Measurements from ENCODE around the gene CYLD.

Gene CYLD

DNA sequence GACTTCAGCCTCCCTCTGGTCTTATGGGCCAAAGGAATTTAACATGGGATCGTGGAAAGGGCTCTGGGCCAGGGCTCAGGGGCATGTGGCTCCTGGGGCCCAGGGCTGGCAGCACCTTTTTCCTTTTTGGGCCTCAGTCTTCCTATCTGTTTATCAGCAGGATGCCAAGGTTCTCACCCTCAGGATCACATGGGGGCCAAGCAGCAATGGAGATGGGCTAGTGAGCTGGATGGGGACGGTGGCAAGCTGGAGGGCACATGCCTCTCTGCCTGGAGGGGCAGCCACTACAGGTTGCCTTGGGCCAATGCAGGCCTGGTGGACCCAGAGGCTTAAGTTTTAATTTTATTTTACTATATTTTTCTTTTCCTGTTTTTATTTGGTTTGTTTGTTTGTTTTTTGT lies 95.4 kb downstream of the CYLD start:
- Histone ChIP-seq H3K4me3 (ENCODE audit: low read length) (no peak overlapping the region), H4K20me1 (ENCODE audit: insufficient read depth, low read length) (no peaks in the 10 kb centered on the region), H2AFZ (ENCODE audit: low read depth, low read length) (no peak overlapping the region), H3K4me2 (ENCODE audit: low read length) (no peak overlapping the region), H3K9ac (ENCODE audit: low read length) (no peak overlapping the region), H3K27me3 (ENCODE audit: low read depth, low read length) (peaks cover 39% of the 10 kb centered on the region), H3K4me1 (ENCODE audit: low read length) (0 out of 2 replicates have a peak, but pooled peaks cover 4% of the 10 kb centered on the region), H3K36me3 (replicated peaks; ENCODE audit: low read depth, low read length) (no peaks in the 10 kb centered on the region), H3K27ac (ENCODE audit: low read length) (no peak overlapping the region), H3K9me3 (ENCODE audit: insufficient read depth, low read length) (no peaks in the 10 kb centered on the region), H3K79me2 (ENCODE audit: low read length) (no peaks in the 10 kb centered on the region)
- TF ChIP-seq, protein P1, sequence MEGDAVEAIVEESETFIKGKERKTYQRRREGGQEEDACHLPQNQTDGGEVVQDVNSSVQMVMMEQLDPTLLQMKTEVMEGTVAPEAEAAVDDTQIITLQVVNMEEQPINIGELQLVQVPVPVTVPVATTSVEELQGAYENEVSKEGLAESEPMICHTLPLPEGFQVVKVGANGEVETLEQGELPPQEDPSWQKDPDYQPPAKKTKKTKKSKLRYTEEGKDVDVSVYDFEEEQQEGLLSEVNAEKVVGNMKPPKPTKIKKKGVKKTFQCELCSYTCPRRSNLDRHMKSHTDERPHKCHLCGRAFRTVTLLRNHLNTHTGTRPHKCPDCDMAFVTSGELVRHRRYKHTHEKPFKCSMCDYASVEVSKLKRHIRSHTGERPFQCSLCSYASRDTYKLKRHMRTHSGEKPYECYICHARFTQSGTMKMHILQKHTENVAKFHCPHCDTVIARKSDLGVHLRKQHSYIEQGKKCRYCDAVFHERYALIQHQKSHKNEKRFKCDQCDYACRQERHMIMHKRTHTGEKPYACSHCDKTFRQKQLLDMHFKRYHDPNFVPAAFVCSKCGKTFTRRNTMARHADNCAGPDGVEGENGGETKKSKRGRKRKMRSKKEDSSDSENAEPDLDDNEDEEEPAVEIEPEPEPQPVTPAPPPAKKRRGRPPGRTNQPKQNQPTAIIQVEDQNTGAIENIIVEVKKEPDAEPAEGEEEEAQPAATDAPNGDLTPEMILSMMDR (IDR thresholded peaks at IDR 0.05; ENCODE audit: low read depth, low read length), result no peak
- no peak for TF ChIP-seq EZH2phosphoT487 (IDR thresholded peaks at IDR 0.05; ENCODE audit: low read depth)

DNA sequence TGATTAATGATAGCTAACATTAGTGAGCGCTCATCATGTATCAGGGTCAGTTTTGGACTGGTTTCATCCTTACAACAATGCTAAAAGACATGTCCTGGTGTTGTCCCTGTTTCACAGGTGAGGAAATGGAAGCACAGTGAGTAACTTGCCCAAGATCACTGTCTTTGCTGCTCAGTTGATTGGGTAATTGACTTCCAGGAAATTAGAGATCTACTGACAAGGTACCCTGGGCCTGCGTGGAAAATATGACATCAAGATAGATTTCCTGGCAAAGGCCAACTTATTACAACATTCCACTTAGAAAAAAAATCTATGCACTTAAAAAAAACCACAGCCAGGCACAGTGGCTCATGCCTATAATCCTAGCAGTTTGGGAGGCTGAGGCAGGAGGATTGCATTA lies 96.3 kb downstream of the CYLD start:
- H3K4me2 ChIP-seq (ENCODE audit: low read length), result no peak overlapping the region
- H3K9me3 ChIP-seq (ENCODE audit: insufficient read depth, low read length), result no peaks in the 10 kb centered on the region
- H3K4me1 ChIP-seq (ENCODE audit: low read length), result 0 out of 2 replicates have a peak, but pooled peaks cover 4% of the 10 kb centered on the region
- H3K27ac ChIP-seq (ENCODE audit: low read length), result no peak overlapping the region
- no peak overlapping the region for H3K4me3 ChIP-seq (ENCODE audit: low read length)
- H3K36me3 ChIP-seq (replicated peaks; ENCODE audit: low read depth, low read length), result no peaks in the 10 kb centered on the region
- no peak for TF ChIP-seq EZH2phosphoT487 (IDR thresholded peaks at IDR 0.05; ENCODE audit: low read depth)
- TF ChIP-seq, protein P1 (IDR thresholded peaks at IDR 0.05; ENCODE audit: low read depth, low read length), result no peak
- peaks cover 39% of the 10 kb centered on the region for H3K27me3 ChIP-seq (ENCODE audit: low read depth, low read length)
- no peak overlapping the region for H2AFZ ChIP-seq (ENCODE audit: low read depth, low read length)
- H4K20me1 ChIP-seq (ENCODE audit: insufficient read depth, low read length), result no peaks in the 10 kb centered on the region
- H3K9ac ChIP-seq (ENCODE audit: low read length), result no peak overlapping the region
- H3K79me2 ChIP-seq (ENCODE audit: low read length), result no peaks in the 10 kb centered on the region

DNA sequence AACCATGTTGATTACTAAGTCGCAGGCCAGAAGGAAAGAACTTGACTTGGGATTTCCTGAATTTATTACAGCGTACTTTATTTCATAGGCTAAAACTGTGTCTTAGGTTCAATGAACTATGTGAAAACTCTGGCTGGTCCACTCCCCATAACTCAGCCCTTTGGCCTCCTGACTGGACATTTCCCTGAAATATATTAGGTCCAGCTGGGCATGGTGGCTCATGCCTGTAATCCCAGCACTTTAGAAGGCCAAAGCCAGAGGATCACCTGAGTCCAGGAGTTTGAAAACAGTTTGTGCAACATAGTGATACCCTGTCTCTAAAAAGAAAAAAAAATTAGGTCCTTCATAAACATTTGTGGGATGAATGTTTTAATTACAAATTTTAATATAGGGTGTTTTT lies 97.0 kb downstream of the CYLD start:
- H3K9ac ChIP-seq (ENCODE audit: low read length), result no peak overlapping the region
- H3K36me3 ChIP-seq (replicated peaks; ENCODE audit: low read depth, low read length), result no peaks in the 10 kb centered on the region
- peaks cover 46% of the 10 kb centered on the region for H3K27me3 ChIP-seq (ENCODE audit: low read depth, low read length)
- TF ChIP-seq EZH2phosphoT487 (IDR thresholded peaks at IDR 0.05; ENCODE audit: low read depth), result no peak
- H3K27ac ChIP-seq (ENCODE audit: low read length), result no peak overlapping the region
- H3K4me1 ChIP-seq (ENCODE audit: low read length), result 0 out of 2 replicates have a peak, but pooled peaks cover 4% of the 10 kb centered on the region
- H3K4me2 ChIP-seq (ENCODE audit: low read length), result no peak overlapping the region
- H3K79me2 ChIP-seq (ENCODE audit: low read length), result no peaks in the 10 kb centered on the region
- no peak overlapping the region for H3K4me3 ChIP-seq (ENCODE audit: low read length)
- no peak overlapping the region for H2AFZ ChIP-seq (ENCODE audit: low read depth, low read length)
- H3K9me3 ChIP-seq (ENCODE audit: insufficient read depth, low read length), result no peaks in the 10 kb centered on the region
- no peaks in the 10 kb centered on the region for H4K20me1 ChIP-seq (ENCODE audit: insufficient read depth, low read length)

DNA sequence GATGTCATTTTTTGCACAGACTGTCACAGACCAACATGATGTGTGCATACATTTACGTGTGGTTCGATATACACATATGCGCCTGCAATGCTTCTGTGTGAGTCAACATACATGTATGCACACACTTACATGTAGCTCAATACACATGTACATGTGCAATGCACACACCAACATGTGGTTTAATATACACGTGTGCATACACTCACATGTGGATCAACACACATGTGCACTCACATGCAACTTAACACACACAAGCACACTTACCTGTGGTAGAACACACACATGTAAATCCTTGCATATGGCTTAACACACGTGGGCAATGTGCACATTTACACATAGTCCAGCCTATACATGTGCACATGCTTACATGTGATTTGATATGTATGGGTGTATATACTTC lies 97.5 kb downstream of the CYLD start:
- H3K4me3 ChIP-seq (ENCODE audit: low read length), result no peak overlapping the region
- H4K20me1 ChIP-seq (ENCODE audit: insufficient read depth, low read length), result no peaks in the 10 kb centered on the region
- H3K79me2 ChIP-seq (ENCODE audit: low read length), result no peaks in the 10 kb centered on the region
- peaks cover 44% of the 10 kb centered on the region for H3K27me3 ChIP-seq (ENCODE audit: low read depth, low read length)
- TF ChIP-seq EZH2phosphoT487 (IDR thresholded peaks at IDR 0.05; ENCODE audit: low read depth), result no peak
- TF ChIP-seq, protein P1 (IDR thresholded peaks at IDR 0.05; ENCODE audit: low read depth, low read length), result no peak
- H3K27ac ChIP-seq (ENCODE audit: low read length), result no peak overlapping the region
- no peak overlapping the region for H2AFZ ChIP-seq (ENCODE audit: low read depth, low read length)
- H3K36me3 ChIP-seq (replicated peaks; ENCODE audit: low read depth, low read length), result no peaks in the 10 kb centered on the region
- H3K4me1 ChIP-seq (ENCODE audit: low read length), result 0 out of 2 replicates have a peak, but pooled peaks cover 4% of the 10 kb centered on the region
- no peak overlapping the region for H3K4me2 ChIP-seq (ENCODE audit: low read length)
- no peak overlapping the region for H3K9ac ChIP-seq (ENCODE audit: low read length)
- no peaks in the 10 kb centered on the region for H3K9me3 ChIP-seq (ENCODE audit: insufficient read depth, low read length)

Data from OCI-LY3 (cell line).